ENCODE data around the gene PCDH17.

Gene PCDH17

DNA sequence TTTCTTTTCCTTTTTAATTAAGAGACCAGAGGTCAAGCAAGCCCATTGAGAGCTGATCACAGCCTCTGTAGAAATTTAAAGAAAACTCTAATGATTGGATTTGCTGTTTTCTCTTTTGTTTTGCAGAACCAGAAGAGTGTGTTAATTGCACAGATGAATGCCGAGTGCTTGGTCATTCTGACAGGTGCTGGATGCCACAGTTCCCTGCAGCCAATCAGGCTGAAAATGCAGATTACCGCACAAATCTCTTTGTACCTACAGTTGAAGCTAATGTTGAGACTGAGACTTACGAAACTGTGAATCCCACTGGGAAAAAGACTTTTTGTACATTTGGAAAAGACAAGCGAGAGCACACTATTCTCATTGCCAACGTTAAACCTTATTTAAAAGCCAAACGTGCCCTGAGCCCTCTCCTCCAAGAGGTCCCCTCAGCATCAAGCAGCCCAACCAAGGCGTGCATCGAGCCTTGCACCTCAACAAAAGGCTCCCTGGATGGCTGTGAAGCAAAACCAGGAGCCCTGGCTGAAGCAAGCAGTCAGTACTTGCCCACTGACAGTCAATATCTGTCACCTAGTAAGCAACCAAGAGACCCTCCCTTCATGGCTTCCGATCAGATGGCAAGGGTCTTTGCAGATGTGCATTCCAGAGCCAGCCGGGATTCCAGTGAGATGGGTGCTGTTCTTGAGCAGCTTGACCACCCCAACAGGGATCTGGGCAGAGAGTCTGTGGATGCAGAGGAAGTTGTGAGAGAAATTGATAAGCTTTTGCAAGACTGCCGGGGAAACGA lies 93.1 kb downstream of the PCDH17 start:
- DNase-seq (ENCODE audit: low read depth in 1 of 2, low spot score in 1 of 2): no peak

DNA sequence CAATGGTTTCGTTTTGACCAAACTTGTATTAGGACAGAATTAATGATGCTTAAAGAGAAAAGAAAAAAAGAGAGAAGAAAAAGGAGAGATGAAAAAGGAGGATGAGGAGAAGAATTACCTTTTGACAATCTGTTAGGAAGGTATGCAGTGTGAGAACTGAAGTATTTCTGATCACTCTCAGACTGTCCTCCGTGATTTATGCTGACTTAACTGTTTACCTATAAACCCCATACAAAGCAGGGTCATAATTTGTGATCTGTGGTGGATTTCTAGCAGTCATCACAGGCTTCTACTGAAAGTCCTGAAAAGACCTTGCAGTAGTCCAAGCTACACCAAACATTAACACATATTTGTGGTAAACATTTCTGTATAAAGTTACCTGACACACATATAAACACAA lies 93.9 kb downstream of the PCDH17 start:
- DNase-seq (ENCODE audit: low read depth in 1 of 2, low spot score in 1 of 2): no peak

DNA sequence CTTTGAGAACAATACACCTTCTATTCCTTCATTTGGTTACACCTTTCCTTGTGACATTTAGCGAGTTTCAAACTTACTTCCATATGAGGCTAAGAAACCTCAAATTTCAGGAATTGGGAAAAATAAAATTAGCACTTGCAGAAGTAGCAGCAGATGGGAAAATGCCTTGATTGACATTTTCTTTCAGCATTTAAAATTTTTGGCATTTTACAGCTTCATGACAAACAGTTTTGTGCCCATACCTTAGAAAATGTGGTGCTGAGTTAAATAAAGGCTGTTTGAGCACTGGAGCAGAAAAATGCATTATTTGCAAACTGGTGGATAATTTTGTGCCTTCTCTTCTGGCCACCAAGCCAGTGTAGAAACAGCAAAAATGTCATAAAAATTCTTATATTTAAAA lies 95.4 kb downstream of the PCDH17 start:
- DNase-seq (ENCODE audit: low read depth in 1 of 2, low spot score in 1 of 2): no peak

DNA sequence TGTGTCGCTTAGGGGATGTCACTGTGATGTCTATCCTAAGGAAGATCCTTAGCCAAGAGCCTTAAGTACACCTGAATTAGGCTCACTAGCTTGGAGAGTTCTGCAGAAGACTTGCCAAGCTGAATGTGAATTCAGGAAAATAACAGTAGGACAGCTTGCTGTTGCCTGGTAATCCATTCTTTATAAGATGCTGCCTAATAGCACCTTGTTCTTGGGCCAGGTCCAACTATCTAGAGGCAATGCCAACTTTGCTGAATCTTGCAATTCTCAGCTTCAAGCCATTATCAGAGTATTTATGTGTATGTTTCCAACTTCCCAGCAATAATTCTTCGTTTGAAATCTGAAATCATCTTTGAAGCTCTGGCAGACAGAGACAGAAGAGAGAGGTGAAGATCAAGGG lies 102.8 kb downstream of the PCDH17 start:
- no peak for DNase-seq (ENCODE audit: low read depth in 1 of 2, low spot score in 1 of 2)

DNA sequence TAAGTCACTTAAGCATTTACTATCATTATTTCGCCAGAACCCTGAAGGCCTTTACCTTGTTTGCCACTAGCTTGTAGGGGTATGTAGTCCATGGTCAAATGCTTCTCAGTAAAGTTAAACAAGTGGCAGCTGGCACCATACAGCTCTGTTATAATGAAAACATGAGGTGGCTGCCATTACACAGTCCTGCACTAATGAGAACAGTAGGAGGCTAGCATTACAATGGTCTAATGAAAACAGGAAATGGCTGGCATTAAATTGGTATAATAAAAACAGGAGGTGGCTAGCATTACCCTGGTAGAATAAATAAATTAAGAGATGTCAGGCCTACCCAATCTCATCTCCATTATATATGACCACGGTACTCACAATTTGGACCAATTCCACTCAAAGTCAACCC lies 107.5 kb downstream of the PCDH17 start:
- DNase-seq (ENCODE audit: low read depth in 1 of 2, low spot score in 1 of 2): no peak

DNA sequence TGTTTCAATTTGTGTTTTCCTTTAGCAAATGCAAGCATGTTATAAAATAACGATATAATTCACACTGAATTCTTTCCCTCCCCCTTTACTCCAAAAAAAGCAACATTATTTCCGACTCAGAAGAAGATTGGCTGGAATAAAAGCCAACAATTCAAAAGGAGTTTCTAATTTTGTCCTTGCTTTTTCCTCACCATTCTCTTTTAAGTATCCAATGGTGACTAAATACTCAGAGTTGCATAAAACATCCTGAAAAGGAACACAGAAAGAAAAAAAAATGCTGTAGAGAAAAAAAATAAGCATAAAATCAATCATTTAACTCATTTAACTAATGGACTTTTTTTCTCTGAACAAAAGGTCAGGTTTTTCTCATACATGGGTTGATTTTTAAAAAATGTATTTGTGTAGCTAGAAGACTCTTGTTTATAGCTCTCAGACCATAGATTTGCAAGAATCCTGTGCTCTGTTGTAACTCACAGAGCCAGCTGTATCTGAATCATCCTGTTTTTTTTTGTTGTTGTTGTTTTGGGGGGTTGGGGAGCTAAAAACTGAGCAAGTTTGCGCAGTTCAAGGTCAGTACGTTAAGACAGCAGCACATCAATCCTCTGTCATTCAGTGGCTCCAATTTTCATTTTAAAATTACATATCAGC lies 108.1 kb downstream of the PCDH17 start:
- DNase-seq (ENCODE audit: low read depth in 1 of 2, low spot score in 1 of 2): no peak

DNA sequence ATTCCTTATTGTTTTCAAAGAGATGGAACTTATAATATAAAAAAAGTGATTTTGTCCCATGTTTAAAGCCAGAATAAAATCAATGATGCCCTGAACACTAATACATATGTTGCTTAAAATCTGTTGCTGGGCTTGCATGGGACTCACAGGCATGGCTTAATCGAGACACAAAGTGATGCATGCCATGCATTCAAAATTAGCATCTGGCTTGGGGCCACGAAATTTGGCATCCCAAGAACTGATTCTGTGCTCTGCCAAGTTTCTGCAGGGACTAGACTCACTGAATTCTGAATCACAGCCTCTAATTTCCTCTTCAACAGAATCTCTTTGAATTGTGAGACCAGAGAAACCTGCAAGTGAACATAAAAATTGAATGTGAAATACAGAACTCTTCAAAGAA lies 109.2 kb downstream of the PCDH17 start:
- DNase-seq (ENCODE audit: low read depth in 1 of 2, low spot score in 1 of 2): no peak

DNA sequence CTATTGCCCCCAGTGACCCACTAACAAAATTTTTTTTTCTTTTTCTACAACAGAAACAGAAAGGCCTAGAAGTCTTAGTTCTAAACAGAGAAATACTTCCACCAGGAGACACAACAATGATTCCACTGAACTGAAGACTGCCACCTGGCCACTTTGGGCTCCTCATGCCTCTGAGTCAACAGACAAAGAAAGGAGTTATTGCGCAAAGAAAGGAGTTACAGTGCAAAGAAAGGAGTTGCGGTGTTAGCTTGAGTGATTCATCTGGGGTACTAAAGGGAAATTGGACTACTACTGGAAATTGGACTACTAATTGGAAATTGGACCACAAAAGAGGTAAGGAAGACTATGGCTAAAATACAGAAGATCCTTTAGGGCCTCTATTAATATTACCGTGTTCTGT lies 116.6 kb downstream of the PCDH17 start:
- DNase-seq (ENCODE audit: low read depth in 1 of 2, low spot score in 1 of 2): no peak

DNA sequence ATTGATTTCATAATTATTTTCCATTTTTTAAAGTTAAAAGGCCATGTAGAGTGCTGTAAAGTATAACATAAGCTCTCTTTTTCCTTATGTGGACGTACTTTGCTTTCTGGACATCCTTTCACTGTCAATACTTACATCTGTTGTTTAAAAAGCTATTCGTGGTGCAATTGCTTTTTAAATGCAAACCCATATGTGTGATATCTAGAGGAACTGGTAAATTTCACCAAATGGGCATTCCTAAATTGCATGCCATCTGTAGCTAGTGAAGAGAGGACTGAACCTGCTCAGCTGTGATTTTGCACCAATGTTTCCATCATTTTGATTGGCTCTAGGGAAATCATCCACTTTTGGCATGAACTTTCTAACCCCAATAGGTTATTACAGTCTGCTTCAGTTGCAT lies 129.4 kb downstream of the PCDH17 start:
- DNase-seq (ENCODE audit: low read depth in 1 of 2, low spot score in 1 of 2): no peak

DNA sequence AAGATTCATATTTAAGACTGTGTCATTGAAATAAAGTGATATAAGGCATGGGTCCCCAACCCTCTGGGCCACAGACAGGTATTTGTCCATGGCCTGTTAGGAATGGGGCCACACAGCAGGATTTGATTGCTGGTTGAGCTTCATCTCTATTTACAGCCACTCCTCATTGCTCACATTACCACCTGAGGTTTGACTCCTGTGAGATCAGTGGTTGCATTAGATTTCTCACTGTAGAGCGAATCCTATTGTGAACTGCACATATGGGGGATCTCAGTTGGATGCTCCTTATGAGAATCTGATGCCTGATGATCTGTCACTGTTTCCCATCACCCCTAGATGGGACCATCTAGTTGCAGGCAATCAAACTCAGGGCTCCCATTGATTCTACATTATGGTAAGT lies 132.1 kb downstream of the PCDH17 start:
- no peak for DNase-seq (ENCODE audit: low read depth in 1 of 2, low spot score in 1 of 2)

All from activated CD4-positive, alpha-beta T cell treated with anti-CD3 and anti-CD28 coated beads, Interleukin-2, amount 50 U/mL, for 24 hours (primary cell).